IPS-18c (cell line): ENCODE measurements around the gene NCOA7.
"Not testable (repeated sequence)": the region's sequence is repeated elsewhere in the genome, so short reads cannot be mapped to it uniquely, and the experiment has no call there.

ENCODE experiments used
- H3K4me3 ChIP-seq: 2 replicates; pipeline ENCODE4 v1.7.0; 2013; ENCODE audit warnings: low read depth, mild to moderate bottlenecking, low read length, moderate library complexity; ENCODE audit not compliant: insufficient read depth
- H3K9me3 ChIP-seq: one replicate; pipeline ENCODE4 v1.6.1; 2013; ENCODE audit warnings: mild to moderate bottlenecking, low read length, moderate library complexity; ENCODE audit not compliant: control insufficient read depth, insufficient read depth

NCOA7 gene

DNA sequence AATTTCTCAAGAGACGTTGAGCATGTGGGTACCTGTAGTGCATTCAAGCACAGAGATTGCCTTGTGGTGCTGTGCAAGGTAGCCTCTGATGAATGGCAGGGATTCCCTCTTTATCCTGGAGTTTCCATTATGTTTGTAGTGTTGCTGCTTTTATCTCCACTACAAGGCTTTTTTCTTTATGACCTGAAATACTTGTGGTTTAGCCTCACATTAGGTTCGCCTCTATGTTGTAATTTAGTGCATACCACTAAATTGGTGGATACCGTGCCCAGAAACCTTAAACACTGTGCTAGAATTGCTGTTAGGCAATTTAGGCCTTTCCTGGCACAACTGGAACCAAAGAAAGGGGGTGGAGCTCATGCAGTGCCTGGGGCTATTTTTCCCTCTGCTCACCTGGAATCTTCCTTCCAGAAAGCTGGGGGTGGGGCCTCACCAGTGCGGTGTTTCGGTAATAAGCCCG, 76.8 kb downstream of the NCOA7 start:
- H3K4me3 ChIP-seq = no peak overlapping the region
- no peaks in the 10 kb centered on the region for H3K9me3 ChIP-seq

DNA sequence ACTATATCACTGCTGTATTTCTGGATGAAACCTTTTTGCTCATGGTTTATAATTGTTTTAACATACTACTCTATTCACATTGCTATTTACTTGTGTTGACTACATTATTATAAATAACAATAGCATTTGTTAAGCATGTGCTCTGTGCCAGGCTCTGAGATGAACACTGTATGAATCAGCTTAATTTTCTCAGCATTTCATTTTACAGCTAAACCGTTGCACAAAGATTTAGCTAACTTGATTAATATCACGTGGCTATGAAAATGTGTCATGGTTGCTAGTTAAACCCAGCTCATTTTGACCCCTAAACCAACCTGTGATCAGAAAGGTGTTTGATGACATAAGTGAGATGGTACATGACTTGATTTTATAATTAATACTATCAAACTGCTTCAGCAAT, 77.5 kb downstream of the NCOA7 start:
- Histone ChIP-seq H3K9me3 (no peaks in the 10 kb centered on the region), H3K4me3 (no peak overlapping the region)

DNA sequence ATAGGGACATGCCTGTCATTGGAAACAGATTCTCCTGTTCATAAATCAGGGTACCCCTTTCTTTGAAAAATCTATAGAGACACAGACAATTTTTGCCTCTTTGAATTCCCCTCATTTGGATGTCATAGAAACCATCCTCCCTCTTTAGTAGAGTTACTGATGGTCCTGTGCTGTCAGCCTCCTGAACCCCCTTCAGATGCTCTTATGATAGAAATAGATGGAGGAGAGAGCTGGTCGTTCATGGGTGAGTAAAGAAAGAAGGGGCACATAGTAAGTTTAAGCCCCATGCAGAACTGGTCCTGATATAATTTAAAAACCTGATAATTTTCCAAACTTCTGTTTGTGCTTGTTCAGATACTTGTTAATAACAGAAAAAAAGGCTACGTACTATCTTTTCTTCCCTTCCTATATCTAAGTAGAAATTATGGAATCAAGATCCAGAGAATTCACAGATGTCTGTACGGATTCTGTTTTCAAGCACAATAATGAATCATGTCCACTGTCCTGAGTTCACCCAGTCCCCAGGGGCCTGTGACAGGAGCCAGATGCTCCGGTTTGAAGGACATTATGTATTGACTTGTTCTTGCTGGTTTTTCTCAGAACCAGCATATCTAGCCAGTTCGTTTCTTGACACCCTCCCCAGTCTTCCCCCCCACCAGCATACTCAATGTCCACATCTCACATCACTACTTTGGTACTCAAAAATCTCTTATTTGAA, 78.1 kb downstream of the NCOA7 start:
- H3K9me3 ChIP-seq = no peaks in the 10 kb centered on the region
- H3K4me3 ChIP-seq = no peak overlapping the region

DNA sequence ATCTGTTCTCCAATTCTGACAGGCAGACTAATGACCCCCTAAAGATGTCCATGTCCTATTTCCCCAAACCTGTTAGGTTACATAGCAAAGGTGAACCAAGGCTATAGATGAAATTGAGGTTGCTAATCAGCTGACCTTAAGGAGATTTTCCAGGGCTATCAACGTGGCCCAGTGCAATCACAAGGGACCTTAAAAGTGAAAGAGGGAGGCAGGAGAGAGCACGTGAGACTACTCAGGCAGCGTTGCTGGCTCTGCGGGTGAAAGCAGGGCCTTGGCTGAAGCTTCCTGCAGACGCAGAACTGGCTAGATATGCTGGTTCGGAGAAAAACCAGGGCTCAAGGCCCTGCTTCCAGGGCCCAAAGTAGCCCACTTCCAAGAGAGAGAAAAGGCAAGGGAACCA, 78.7 kb downstream of the NCOA7 start:
- H3K9me3 ChIP-seq = no peaks in the 10 kb centered on the region
- no peak overlapping the region for H3K4me3 ChIP-seq

DNA sequence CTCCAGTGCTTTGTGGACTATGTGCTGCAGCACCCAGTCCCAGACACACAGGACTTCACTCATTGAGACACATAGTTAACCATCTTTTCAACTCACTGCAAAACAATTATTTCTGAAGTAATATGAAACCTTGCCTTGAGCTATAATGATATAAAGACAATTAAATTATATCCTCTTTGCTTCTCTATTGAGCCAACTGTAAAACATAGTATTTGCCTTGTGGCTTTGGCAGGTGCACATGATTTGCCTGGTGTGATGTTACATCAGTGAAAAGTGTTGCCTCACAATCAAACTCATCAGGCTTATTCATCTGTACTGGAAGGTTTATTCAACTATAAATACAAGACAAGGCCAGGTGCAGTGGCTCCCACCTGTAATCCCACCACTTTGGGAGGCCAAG, 80.6 kb downstream of the NCOA7 start:
- Histone ChIP-seq H3K9me3 (no peaks in the 10 kb centered on the region), H3K4me3 (no peak overlapping the region)

DNA sequence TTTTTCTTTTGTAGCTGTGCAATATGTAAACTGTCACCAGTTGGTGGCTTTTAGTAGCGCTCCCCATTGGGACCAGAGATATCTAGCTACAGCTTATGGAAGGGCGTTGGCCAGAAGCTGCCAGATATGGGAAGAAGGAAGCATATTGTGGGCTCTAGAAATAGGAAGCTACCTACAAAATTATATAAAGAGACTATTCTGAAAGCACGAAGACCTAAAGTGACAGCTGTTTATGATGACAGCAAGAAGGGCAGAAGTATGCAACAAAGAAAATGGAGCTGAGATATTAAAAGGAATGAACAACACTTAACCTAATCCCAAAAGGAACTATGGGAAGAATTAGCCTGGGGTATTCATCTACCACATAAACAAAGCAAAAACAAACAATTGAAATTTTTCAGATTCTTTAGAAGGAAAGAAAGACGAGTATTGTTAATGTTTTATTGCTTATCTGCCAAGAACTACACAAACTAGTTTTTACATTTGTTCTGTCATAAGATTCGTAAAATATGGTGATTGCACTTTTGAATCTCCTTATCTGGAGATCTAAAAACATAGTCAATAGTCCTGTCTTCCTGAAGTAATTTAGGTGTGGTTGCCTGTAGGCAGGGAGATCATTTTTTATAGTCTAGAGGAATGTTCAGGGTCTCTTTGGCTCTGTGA, 81.6 kb downstream of the NCOA7 start:
- Histone ChIP-seq H3K4me3 (no peak overlapping the region), H3K9me3 (no peaks in the 10 kb centered on the region)

DNA sequence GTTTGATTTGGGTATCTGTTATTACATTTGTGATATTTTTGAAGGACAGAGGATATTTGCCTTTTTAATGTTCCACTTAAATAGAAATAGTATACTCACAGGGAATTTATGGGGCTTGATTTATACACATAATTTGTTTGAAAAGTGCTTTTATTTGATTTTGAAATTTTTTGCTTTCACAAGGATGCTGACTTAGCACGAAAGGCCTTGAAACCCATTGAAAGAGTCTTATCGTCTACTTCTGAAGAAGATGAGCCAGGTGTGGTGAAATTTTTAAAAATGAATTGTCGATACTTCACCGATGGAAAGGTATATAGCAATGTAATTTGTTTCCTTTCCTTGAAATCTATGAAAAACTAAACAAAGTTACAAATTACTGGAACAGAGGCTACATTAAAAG, 91.5 kb downstream of the NCOA7 start:
- Histone ChIP-seq H3K9me3 (no peaks in the 10 kb centered on the region), H3K4me3 (no peak overlapping the region)

DNA sequence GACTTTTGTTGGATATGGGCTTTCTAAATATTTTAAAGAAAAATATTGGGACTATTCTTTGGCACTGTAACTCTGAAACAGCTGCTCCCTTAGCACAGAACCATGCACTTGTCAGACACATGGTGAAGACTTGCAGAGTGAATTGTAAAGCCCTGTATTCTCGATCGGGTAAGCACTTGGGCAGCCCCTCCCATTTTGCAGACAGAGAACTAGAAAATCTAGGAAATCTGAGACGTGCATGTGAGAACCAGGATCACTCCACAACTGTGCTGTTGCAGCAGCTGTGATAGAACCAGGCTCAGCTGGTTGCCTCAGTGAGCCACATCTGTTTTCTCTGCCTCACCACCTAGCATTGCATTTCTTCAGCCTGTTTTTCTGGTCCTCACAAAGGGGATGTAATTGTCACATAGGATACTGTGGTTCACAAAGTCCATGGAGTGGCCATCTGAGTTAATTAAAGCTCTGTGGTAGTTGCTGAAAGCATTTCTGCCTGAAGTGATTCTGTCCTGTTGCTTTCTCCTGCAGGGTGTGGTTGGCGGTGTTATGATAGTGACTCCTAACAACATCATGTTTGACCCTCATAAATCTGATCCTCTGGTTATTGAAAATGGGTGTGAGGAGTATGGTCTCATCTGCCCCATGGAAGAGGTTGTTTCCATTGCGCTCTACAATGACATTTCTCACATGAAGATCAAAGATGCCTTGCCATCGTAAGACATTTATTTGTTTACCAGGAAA, 94.0 kb downstream of the NCOA7 start:
- no peak overlapping the region for H3K4me3 ChIP-seq
- no peaks in the 10 kb centered on the region for H3K9me3 ChIP-seq

DNA sequence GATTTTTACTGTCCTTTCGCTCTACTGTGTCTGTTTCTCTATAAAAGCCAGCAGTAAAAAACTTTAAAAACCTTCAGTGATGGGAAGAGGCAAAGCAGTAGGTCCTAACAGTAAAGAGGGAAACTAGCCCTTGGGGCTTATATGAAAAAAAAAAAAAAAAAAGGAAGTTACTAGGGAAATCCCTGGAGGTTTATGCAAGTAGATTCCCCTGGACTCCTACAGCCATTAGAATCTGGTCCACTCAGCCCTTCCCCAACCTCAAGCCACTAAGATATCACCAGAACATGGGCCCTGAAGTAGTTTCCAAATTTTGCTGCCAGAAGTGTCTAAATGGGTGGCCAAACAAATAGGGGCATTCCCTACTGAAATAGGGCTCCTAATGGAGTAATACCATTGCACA, 95.3 kb downstream of the NCOA7 start:
- no peak overlapping the region for H3K4me3 ChIP-seq
- H3K9me3 ChIP-seq = no peaks in the 10 kb centered on the region

DNA sequence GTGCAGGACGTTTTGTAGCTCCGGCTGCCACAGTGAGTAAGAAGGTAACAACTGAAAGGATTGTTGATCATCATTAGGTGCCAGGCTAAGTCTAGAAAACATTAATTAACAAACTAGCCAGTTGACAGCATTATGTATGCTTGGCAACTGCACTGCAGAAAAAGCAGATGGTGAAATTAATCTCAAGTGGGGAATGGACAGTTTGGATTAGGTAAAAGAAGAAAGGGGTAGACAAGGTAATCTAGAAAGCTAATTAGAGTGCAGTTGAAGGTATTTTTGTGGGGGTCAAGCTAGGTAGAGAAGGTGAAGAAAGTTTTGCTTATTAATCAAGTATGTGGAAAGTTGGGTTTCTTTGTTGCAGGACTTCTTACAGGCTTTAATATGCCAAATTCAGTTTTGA, 96.2 kb downstream of the NCOA7 start:
- no peak overlapping the region for H3K4me3 ChIP-seq
- H3K9me3 ChIP-seq = no peaks in the 10 kb centered on the region

DNA sequence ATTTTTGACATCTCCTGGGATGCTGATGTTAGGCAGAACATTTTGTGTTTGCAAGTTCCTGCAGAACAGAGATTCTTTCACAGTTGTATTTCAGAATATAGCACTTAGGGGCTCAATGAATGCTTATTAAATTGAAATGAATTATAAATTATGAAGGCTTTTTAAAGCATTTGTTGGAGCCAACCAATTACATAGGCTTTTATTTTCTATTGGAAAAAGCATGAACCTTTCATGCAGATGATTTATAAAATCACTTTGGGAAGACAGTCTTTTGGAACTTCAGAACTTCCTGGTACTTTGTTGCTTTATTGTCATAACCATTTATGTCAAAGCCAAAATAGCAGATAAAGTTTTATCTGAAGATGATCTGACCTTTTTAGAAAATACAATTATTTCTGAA, 96.6 kb downstream of the NCOA7 start:
- no peaks in the 10 kb centered on the region for H3K9me3 ChIP-seq

DNA sequence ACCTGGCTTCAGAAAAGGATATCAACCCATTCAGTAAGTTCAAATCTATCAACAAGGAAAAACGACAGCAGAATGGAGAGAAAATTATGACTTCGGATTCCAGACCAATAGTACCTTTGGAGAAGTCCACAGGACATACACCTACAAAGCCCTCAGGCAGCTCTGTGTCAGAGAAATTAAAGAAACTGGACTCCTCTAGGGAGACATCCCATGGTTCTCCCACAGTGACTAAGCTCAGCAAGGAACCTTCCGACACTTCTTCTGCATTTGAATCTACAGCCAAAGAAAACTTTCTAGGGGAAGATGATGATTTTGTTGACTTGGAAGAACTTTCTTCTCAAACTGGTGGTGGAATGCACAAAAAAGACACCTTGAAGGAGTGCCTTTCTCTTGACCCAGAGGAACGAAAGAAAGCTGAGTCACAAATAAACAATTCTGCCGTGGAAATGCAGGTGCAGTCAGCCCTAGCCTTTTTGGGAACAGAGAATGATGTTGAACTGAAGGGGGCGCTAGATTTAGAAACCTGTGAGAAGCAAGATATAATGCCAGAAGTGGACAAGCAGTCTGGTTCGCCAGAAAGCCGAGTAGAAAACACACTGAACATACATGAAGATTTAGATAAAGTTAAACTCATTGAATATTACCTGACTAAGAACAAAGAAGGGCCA, 98.4 kb downstream of the NCOA7 start:
- Histone ChIP-seq H3K4me3 (no peak overlapping the region), H3K9me3 (no peaks in the 10 kb centered on the region)

More for the DNA sequence above, 96.6 kb downstream of the NCOA7 start:
- H3K4me3 ChIP-seq = no peak overlapping the region

DNA sequence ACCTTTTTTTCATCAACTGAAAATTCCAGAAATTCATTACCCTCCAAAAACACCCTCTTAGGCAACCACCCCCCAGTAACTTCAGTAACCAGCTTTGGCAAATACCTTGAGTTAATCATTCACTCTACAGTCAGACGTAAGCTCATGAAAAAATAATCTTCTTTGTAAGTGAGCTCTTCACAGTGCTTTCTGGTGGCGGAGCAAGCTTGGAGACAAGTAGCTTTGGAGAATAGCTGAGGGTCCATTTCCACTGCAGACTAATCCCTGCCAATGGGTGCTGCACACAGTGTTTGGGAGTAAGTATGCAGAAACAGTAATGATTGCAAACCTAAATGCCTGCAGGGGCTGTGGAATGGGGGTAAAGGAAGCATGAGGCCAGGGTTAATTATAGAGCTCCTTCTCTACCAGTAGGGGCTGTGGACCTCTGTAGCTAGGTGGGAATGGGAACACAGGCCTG, 109.0 kb downstream of the NCOA7 start:
- no peak overlapping the region for H3K4me3 ChIP-seq
- no peaks in the 10 kb centered on the region for H3K9me3 ChIP-seq

DNA sequence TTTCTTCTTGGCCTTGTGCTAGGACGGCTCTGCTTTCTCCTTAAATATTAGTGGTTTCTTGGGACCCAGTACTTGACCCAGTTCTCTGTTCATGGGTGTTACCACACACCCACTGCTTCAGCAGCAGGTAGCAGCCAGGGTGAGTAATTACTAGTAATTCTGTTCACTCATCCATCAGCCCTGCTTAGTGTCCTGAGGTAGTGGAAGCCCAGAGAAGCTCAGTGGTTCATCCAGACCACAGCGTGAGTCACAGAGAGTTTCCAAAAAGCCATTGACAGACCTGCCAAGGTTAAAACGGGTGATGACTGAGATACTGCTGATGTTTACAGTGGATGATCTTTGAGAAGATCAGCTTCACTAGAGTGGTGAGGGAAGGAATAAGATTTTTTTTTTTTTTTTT, 114.1 kb downstream of the NCOA7 start:
- Histone ChIP-seq H3K4me3 (no peak overlapping the region), H3K9me3 (no peaks in the 10 kb centered on the region)

DNA sequence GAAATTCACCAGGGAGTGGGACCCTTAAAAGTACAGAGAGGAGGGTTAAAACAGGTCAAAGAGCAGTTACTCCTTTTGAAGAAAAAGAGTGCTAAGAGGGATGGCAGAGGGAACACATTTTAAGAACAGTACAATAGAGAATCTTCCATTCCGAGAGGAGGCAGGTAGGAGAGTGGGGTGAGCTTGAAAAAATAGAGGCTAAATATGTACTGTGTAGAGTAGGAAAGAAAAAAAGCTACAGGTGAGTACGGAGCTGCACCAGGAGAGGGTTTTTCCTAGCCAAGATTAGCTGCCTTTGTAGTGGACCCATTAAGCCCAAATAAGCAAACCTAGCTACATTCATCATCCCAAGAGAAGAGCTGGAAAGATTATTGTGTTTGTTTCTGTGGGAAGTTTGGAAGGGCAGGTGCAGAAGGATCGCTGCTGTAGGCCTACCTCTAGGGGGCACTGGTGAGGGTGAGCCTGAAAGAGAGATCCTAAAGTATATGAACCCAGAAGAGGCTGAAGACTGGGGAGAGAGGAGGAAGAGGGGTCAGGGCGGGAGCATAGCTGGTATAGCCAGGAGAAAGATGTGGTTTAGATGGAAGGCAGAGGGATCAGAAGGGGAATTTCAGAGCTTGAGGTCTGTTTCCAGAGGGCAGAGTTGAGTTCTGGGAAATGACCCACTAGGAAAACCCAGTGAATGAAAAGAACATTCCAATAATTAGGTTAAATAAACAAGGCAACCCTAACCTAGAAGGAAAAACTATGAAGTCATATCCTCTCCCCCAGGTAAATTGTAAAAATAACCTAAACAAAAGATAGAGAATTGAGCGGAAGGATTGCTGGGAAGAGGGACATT, 115.6 kb downstream of the NCOA7 start:
- H3K4me3 ChIP-seq = no peak overlapping the region
- no peaks in the 10 kb centered on the region for H3K9me3 ChIP-seq

DNA sequence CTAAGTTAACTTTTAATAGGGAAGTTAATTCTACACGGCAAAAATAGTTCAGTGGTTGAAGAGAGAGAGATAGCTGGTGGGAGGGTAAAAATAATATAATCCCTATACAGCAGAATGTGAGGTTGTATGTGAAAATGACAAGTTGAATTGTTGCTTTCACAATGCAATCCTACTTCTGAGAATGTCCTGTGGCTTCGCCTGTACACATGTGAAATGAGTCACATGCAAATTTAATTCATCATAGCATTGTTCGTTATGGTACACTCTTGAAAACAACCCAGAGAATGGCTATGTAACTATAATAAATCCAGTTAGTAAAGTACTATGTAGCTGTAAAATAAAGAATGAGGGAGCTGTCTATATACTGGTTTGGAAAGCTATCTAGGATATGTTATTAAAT, 119.8 kb downstream of the NCOA7 start:
- H3K9me3 ChIP-seq = no peaks in the 10 kb centered on the region
- H3K4me3 ChIP-seq = no peak overlapping the region

DNA sequence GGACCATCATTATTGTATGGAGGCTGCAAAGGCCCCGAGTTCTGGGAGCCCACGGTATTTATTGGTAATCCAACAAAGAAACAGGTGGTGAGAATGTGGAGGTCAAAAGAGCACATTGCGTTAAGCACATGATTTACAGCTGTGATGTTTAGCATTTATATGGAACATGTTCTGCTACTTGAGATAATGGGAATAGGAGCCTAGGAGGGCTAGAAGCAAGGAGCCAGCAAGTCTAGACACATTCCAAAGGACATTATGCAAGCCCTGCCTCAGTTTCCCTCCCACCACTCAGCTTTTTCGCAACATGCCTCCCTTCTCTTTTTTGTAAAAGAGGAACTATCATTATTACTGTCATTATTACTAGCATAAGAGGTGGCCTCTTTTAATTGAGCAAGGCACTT, 120.3 kb downstream of the NCOA7 start:
- H3K4me3 ChIP-seq = not testable (repeated sequence)

More for the DNA sequence above, 120.3 kb downstream of the NCOA7 start:
- H3K9me3 ChIP-seq = not testable (repeated sequence)
